ENCODE results near the gene PRMT2.

PRMT2 gene

DNA sequence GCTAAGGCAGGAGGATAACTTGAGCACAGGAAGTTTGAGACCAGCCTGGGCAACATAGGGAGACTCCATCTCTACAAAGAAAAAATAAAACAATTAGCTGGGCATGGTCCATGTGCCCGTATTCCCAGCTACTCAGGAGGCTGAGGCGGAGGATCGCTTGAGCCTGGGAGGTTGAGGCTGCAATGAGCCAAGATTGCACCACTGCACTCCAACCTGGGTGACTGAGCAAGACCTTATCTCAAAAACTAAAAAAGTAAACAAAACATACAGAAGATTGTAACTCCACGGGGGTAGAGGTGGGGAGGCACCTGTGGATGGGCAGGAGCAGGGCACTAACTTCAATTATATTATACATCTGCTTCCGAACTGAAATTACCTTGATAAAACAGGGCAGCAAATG, 35.2 kb upstream of the PRMT2 start:
- no peak for DNase-seq (ENCODE audit: low read depth)
- no peak overlapping the region for H3K4me3 ChIP-seq (ENCODE audit: low read length)
- TF ChIP-seq, protein P1, sequence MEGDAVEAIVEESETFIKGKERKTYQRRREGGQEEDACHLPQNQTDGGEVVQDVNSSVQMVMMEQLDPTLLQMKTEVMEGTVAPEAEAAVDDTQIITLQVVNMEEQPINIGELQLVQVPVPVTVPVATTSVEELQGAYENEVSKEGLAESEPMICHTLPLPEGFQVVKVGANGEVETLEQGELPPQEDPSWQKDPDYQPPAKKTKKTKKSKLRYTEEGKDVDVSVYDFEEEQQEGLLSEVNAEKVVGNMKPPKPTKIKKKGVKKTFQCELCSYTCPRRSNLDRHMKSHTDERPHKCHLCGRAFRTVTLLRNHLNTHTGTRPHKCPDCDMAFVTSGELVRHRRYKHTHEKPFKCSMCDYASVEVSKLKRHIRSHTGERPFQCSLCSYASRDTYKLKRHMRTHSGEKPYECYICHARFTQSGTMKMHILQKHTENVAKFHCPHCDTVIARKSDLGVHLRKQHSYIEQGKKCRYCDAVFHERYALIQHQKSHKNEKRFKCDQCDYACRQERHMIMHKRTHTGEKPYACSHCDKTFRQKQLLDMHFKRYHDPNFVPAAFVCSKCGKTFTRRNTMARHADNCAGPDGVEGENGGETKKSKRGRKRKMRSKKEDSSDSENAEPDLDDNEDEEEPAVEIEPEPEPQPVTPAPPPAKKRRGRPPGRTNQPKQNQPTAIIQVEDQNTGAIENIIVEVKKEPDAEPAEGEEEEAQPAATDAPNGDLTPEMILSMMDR (conservative IDR thresholded peaks at IDR 0.05; ENCODE audit: low read length) = no peak

DNA sequence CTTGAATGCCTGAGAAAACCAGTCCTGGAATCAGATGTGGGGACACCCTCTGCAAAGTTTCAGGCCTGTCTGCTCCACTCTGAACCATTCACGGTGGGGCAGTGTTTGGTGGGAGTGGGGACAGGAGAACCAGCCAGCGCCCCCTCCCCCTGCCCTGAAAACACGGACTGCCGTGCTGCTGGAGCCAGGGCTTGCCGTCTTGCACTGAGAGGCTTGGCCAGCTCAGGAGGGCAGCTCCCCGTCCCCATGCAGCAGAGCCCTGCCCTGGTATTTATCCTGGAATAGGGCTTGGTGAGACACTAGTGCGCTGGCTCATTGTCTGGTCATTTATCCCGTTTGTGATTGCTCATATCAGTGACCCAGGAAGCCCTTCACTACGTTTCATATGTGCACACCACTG, 34.5 kb upstream of the PRMT2 start:
- no peak overlapping the region for H3K4me3 ChIP-seq (ENCODE audit: low read length)
- DNase-seq (ENCODE audit: low read depth) = no peak
- TF ChIP-seq, protein P1 (conservative IDR thresholded peaks at IDR 0.05; ENCODE audit: low read length) = no peak

DNA sequence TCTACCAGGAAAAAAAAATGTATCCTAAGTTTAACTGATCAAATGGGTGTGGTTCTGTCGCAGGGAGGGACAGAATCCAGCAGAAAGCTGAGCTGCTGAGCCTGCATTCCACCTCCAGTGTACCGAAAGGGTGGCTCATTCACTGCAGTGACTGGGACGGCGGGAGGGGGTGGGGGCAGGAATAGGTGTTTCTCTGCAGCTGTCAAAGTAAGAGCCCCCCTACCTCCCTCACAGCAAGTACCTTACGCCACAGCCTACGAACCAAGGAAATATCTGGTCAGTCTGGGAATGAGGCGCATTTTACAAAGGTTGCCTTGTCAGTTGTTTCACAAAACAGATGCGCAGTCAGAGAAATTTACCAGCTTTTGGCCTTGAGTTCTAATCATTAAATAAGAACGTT, 32.2 kb upstream of the PRMT2 start:
- TF ChIP-seq, protein P1 (conservative IDR thresholded peaks at IDR 0.05; ENCODE audit: low read length) = no peak
- H3K4me3 ChIP-seq (ENCODE audit: low read length) = no peak overlapping the region
- no peak for DNase-seq (ENCODE audit: low read depth)

DNA sequence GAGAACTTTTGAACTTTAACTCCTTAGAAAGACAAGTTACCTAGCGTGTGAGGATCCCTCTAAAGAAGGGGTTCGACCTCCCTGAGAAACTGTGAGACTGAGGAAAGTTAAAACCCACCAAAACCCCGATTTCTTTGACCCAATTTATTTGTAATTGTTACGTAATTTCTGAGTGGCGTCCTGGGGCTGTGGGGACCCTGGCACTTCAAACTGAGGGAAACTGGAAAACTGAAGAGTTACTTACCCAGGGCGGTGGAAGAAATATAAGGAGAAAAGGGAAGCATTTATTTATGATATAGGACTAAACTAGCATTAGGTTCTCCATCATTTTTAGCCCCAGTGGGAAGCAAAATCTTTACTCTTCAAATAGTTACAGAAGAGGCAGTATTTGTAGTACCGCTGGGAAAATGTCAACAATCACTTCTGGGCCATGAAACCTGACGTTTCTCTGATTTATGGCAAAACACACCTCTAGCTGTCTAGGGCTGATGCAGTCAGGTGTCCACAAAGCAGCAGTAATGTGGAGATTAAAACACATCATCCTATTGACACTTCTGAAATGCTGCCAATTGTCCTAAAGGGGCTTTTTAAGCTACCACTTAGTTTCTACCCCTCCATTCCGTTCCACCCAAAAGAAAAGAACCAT, 31.0 kb upstream of the PRMT2 start:
- no peak overlapping the region for H3K4me3 ChIP-seq (ENCODE audit: low read length)
- TF ChIP-seq, protein P1 (conservative IDR thresholded peaks at IDR 0.05; ENCODE audit: low read length) = no peak
- DNase-seq (ENCODE audit: low read depth) = no peak

DNA sequence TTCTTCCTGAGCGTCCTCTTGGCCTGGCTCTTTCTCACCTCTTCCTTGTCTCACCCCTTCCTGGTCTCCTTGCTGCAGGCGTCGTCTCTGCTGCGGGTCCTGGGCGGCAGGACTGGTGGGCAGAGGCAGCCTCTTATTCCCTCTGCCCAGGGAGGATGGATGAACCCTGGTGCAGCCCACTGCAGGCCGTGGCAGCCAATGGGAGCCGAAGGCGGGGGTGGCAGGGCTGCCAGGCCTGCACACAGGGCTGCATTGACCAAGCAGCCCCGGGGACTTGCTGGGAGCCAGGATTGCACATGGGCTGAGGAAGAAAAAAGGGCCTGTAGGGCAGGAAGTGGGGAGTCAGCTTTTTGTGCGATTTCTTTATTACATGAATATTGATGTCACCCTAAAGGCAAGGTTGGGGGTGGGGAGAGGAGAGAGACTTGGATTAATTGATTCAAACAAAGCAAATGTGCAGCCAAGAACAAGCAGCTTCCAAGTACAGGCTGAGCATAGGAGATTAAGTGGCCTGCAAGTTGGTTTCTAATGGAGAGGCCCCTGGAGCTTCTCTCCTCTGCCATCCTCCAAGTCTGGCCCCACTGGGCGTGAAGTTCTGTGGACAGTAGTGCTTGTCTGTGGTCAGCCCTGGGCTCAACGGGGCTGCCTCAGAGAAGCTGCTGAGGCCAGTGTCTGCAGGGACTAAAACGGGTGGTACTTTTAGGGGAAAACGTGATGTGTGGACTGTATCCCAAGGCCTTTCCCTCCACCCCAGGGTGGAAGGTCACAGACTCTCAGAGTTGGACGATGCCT, 30.3 kb upstream of the PRMT2 start, which contains the start of gene S100B:
S100B (minus strand) TSS at position 108 of the 792 bp plus-strand sequence. CDS start 2,667 bp downstream, outside the sequence.
- no peak within 1 kb of the TSS for H3K4me3 ChIP-seq (ENCODE audit: low read length)
- TF ChIP-seq, protein P1 (conservative IDR thresholded peaks at IDR 0.05; ENCODE audit: low read length) = no peak
- no peak for DNase-seq (ENCODE audit: low read depth)

DNA sequence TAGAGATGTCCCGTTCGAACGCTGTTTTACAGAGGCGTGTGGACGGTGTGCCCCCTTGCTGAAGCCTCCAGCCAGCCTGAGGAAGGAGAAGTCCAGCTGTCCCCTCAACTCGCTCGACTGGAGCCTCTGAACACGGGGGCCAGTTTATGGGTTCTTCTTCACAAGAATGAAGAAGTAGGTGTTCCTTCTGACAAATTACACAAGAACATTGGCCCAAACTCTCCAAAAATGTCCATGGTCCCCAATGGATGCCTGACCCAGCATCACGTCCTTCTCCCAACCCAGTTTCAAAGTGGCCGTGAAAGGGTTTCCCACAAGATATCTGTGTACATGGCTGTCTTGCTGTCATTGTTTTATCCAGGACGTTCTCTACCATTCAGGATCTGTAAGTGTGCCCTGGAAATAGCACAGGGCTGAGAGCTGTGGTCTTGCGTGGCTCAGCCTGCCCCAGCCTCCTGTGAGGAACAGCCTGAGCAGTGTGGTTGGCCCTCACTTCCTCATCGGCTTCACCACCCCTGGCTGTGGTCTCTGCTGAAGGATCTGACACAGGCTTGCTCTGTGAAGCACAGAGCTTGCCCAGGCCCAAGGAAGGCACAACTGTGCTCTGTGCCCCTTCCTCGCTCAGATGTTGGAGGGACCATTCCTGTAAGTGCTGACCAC, 29.6 kb upstream of the PRMT2 start:
- DNase-seq (ENCODE audit: low read depth) = no peak

More for the DNA sequence above, 29.6 kb upstream of the PRMT2 start:
- TF ChIP-seq, protein P1 (conservative IDR thresholded peaks at IDR 0.05; ENCODE audit: low read length) = no peak
- no peak overlapping the region for H3K4me3 ChIP-seq (ENCODE audit: low read length)

Measured in AG10803 (cell line).